HG02798 (cell line): ENCODE results near the gene GMFB.
"Not testable (repeated sequence)": the region's sequence is repeated elsewhere in the genome, so short reads cannot be mapped to it uniquely, and the experiment has no call there.

Experiments used
- ATAC-seq: cut with Tn5 transposase; IDR thresholded peaks from one replicate; pipeline ENCODE4 v1.9.1; 2021; ENCODE audit warnings: mild to moderate bottlenecking; ENCODE audit not compliant: unreplicated experiment, poor library complexity

The GMFB gene

DNA sequence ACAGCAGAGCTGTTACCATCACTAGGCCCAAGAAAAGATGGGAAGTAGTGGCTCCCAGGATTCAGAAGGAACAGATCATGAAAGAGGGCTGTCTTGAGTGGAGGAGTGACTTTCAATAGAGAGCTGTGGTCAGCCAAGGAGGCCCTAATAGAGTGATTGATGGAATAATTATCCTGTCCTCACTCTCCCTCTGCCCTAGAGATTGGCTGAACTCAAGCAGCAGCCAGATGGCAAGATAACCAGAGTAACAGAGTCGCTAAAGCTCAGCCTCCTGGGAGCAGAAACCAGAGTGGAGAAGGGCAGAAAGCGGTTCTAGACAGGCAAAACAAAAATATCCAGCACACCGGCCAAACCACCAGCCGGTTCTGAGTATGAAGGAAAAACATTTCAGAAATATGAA lies 23.1 kb downstream of the GMFB start:
- no peak for ATAC-seq

DNA sequence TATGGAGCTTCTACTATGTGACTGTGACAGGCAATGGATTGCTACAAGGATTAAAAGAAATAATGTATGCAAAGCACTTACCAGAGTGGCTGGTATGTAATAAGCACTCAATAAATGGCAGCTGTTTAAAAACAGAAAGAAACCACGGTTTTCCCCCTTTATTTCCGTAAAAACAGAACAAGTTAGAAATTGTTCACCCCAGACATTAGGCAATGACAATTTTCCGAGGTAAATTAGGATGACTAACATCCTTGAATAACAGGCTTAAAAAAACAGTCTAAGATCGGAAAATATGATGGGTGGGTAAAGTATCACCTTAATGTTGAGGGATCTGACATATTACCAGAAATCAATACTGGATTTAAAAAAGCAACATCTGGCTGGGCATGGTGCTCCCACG lies 26.7 kb downstream of the GMFB start:
- ATAC-seq = no peak

DNA sequence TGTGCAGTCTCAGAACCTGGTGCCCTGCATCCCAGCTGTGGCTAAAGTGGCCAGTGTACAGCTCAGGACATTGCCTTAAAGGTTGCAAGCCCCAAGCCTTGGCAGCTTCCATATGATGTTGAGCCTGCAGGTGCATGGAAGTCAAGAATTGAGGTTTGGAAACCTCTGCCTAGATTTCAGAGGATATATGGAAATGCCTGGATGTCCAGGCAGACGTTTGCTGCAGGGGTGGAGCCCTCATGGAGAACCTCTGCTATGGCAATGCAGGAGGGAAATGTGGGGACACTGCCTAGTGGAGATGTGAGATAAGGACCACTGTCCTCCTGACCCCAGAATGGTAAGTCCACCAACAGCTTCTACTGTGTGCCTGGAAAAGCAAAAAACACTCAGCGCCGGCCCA lies 29.7 kb downstream of the GMFB start:
- ATAC-seq = no peak

DNA sequence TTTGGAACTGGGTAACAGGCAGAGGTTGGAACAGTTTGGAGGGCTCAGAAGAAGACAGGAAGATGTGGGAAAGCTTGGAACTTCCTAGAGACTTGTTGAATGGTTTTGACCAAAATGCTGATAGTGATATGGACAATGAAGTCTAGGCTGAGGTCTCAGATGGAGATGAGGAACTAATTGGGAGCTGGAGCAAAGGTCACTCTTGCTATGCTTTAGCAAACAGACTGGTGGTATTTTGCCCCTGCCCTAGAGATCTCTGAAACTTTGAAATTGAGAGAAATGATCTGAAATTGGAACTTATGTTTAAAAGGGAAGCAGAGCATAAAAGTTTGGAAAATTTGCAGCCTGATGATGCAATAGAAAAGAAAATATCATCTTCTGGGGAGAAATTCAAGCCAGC lies 30.2 kb downstream of the GMFB start:
- ATAC-seq = not testable (repeated sequence)

DNA sequence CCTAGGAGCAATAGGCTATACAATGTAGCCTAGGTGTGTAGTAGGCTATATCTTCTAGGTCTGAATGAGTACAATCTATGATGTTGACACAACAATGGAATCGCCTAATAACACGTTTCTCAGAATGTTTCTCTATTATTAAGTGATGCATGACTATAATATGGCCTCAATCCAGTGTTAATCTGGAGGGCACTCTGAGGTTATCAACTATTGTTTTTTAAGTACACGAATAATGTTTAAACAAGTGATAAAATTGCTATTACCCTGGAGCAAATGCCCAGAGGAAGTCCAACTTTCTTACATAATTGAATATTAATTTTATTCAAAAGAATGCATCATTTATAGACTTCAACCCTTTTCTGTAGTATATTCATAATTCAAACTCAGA lies 31.2 kb downstream of the GMFB start:
- ATAC-seq = no peak

DNA sequence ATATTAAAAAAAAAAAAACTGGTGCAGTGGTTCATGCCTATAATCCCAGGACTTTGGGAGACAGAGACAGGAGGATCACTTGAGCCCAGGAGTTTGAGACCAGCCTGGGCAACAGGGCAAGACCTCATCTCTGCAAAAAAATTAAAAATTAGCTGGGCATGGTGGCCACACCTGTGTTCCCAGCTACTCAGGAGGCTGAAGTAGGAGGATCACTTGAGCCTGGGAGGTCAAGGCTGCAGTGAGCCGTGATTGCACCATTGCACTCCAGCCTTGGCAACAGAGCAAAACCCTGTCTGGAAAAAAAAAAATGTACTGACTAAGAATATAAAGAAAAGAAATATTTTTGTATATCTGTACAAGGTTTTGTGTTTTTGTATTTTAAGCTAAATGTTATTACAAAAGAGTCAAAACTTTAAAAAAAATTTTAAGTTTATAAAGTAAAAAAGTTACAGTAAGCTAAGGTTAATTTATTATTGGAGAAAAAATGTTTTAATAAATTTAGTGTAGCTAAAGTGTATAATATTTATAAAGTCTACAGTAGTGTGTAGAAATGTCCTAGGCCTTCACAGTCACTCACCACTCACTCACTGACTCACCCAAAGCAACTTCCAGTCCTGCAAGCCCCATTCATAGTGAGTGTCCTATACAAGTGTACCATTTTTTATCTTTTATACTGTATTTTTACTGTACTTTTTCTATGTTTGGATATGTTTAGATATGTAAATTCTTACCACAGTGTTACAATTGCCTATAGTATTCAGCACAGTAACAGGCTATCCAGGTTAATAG lies 31.8 kb downstream of the GMFB start:
- not testable (repeated sequence) for ATAC-seq

DNA sequence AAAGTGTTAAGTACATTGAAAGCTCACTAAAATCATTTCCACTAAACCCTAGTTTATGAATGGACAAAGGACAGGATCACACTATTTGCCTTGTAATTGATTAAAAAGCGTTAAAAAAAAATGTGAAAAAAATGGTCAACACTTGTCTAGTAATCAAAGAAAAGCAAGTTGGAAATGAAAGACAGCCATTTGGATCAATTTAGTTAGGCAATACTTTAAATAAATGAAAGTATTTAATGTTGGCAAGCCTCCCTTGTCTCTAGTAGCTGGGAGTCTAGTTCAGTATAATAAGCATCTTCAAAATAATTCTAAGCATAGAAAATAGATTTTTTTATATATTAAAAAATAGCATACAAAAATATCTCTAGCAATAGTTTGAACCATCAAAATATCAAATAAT lies 33.4 kb downstream of the GMFB start:
- no peak for ATAC-seq

DNA sequence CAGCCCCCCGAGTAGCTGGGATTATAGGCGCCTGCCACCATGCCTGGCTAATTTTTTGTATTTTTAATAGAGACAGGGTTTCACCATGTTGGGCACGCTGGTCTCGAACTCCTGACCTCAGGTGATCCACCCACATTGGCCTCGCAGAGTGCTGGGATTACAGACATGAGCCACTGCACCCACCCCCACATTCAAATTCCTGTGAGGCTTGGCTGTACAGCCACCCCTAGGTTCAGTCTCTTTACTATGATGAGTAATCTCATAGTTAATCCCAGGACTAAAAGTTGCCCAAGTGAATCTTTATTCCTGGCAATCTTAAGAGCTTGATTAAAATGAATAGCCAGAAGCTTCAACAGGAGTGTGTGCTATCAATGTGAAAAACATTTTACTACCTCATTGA lies 34.8 kb downstream of the GMFB start:
- ATAC-seq = not testable (repeated sequence)

DNA sequence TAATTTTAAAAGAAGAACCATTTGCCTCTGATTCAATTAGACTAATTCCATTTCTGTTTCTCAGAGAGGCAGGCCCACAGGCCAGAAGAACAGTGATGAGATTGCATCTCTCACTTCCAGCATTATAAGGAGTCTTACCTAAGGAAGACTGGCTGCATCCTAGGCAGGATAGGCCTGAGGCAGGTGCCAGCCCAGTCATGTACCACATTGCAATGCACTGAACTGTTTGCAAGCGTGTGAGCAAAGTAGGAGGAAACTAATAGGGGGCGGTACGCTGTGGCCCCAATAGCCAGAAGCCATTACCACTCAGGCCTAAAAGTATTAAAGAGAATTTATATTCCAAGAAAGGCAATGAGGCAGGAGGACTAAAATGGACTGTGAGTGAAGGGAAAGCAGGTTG lies 35.5 kb downstream of the GMFB start:
- ATAC-seq = no peak

DNA sequence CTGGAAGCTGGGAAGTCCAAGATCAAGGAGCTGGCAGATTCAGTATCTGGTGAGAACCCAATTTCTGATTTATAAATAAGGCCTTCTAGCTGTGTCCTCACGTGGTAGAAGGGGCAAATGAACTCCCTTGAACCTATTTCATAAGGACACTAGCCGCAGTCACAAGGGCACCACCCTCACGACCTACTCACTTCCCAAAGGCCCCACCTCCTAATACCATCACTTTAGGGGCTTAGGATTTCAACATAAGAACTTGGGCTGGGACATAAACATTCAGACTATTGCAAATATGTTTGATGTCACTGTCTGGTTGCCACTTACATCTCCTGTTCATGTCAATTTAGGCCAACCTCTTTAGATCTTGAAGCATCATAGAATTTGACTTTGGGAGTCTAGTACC lies 36.8 kb downstream of the GMFB start:
- ATAC-seq = no peak

DNA sequence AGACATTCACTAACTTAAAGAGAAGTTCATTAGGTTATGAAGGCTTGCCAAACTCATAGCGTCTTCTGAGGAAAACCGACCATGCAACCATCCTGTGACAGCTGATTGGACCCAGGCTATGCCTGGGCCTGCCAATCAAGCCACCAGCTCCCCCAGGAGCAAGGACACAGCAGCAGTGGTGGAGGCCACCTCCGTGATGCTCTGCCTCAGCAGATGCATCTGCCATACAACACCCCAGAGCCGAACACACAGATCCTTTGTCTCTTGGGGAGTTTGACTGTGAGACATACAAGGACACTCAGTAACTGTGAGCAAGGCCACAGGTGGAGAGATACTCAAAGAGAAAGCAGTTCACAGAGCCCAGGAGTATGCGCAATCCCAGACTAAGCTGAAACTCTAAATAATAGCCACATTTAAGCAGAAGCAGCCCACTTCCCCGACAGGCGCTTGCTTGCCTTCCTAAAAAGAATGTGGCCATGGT lies 37.6 kb downstream of the GMFB start:
- no peak for ATAC-seq

DNA sequence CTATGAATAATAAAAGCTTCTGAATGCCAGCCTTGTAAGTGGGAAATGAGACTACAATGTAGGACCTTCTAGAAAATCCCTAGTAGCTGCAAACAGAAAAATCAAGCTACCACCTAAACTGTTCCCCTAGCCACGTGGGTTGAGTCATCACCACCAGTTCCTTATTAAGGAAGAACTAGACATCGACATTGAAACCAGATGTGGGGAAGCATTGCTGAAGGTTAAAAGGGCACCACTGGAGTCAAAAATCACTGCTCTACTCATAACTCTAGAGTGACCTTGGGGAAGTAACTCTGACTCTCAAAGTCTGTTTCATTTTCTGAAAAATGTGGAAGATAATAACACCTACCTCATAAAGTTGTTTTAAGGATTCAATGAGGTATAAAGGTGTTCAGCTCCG lies 38.2 kb downstream of the GMFB start:
- peak; percentile 77 for ATAC-seq

DNA sequence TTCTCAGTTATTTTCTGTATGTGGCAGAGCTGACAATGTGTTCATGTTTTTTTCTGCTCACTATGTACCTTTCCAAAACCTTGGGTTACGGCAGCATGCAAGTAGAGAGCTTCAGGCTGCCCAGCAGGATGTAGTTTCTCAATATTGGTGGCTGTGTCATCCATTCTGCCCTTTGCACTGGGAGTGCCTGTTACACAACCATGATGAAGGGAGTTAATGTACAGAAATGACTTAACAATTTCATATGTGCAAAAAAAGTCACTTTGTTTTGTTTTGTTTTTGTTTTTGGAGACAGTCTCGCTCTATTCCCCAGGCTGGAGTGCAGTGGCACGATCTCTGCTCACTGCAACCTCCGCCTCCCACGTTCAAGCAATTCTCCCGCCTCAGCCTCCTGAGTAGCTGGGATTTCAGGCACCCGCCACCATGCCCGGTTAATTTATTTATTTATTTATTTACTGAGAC lies 41.5 kb downstream of the GMFB start:
- ATAC-seq = no peak

DNA sequence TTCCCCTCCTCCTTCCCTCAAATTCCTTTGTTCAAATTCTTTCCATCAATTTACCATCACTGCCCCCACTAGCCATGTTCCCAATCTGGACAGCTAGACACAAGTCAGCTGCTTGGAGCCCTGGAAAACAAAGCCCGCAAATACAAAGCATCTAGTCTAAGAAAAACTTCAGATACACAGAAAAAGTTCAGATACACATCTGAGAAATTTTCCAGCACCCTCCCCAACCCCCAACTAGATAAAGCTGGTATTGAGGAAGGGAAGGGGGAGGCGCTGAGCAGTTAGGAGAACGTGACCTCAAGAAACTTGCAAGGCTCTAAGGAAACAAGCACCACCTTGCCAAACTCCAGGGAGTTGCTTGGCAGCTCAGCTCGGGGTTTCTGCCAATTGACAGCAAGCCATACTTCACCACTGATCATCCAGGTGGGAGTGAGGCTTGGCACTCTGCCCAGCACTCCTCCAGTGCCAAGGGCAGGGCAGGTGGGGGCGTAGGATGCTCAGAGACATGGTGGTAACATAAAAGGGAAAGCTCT lies 42.6 kb downstream of the GMFB start:
- ATAC-seq = no peak

DNA sequence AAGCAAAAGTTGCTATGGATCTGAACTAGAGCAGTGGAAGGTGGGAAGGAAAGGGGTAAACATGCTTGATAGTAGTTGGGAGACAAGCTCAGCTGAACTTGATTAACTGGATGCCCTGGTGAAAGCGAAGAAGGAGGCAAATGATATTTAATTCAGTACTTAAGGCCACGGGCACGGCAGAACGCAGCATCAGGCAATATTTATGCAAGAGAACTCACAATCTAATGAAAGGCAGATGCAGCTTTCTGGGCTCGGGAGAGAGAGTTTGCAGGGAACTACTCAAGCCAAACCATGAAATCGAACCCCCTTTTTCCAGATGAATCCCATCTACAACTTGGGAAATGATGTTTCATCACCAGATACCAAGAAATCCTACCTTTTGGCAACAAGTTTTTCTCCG lies 44.1 kb downstream of the GMFB start:
- no peak for ATAC-seq

DNA sequence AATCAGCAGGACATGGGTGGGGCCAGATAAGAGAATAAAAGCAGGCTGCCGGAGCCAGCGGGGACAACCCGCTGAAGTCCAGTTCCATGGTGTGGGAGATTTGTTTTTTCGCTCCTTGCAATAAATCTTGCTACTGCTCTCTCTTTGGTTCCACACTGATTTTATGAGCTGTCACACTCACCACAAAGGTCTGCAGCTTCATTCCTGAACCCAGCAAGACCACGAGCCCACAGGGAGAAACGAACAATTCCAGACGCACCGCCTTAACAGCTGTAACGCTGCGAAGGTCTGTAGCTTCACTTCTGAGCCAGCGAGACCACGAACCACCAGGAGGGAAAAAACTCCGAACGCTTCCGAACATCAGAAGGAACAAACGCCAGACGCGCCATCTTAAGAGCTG lies 44.8 kb downstream of the GMFB start:
- no peak for ATAC-seq

DNA sequence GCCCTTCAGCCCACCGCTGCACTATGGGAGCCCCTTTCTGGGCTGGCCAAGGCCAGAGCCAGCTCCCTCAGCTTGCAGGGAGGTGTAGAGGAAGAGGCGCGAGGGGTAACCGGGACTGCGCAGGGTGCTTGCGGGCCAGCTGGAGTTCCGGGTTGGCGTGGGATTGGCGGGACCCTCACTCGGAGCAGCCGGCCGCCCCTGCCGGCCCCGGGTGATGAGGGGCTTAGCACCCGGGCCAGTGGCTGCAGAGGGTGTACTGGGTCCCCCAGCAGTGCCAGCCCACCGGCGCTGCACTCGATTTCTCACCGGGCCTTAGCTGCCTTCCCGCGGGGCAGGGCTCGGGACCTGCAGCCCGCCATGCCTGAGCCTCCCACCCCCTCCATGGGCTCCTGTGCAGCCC lies 45.8 kb downstream of the GMFB start:
- not testable (repeated sequence) for ATAC-seq

DNA sequence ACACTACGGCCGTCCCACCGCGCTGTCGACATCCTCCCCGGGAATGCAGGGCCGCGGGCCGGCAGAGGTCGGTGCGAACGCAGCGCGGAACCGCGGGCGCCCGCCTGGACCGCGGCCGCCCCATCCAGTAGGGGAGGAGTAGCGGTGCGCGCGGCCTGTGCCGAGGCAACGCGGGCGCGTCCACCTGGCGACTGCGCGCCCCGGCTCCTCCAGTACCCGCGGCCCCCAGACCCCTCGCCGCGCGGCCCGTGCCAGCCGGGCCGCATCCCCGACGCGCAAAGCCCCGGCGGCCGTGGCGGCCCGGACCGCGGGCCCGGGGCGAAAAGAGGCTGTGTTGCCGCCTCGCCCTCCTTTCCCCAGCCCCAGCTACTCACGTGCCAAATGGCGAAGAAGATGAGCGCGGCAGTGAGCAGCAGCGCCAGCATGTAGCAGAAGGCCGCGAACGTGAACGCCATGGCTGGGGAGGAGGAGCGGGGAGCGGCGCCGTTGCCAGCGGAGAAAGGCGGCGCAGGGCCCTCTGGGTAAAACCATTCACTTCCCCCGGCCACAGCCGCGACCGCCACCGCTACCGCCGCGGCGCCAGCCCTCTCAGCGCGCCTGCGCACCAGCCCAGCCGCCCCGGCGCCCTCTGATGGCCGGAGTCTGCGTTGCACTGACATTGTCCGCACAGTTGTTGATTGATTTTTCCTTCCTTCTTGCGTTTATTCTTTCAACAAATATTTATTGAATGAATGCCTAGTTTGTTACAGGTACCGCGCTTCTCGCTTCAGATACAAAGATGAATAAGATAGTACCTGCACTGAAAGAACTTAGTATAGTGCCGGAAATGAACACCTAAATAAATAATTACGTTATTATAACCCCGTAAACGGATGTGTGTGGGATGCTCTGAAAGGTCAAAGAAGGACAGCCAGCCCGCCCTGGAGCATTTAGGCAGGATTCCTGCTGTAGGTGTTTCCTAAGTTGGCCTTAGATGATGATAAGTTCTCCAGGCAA lies 47.6 kb downstream of the GMFB start, which contains the start of gene CNIH1:
CNIH1 (minus strand) TSS at position 502 of the 996 bp plus-strand sequence; CDS start at position 455, 47 bp downstream.
- ATAC-seq = peak; percentile 97

DNA sequence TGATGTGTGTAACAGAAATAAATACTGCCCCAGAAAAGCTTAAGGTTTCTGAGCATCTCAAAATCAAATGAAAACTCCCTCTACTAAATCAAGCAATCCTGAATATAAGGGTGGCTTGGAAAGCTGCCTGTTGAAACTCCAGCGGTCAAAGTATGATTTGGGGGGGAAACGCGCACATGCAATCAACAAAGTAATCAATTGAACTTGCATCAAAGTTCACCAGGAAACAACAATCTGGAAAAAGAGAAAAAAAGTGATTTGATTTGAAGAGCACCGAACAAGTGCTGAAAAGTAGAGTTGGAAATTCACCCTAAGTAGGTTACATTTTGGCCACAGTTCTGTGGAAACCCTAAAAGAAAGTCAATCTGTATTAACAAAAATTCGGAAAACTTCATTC lies 48.3 kb downstream of the GMFB start:
- no peak for ATAC-seq

DNA sequence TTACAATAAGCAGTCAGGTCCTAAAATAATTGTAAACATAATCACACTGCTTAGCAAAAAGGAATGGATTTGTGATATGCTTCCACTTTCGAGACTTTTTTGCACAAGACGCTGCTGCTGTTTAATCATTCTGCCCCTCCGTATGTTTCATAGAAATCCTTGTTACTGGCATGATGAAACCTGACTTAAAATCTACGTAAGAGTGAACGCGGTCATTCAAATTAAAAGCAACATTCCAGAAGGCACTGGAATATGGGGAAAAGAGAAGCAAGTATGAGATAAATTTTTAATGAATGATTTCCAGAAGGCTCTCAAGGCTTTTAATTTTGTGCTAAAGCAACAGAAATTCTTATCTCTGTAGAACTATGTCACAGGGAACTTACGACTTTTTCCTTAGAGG lies 48.7 kb downstream of the GMFB start:
- ATAC-seq = no peak

DNA sequence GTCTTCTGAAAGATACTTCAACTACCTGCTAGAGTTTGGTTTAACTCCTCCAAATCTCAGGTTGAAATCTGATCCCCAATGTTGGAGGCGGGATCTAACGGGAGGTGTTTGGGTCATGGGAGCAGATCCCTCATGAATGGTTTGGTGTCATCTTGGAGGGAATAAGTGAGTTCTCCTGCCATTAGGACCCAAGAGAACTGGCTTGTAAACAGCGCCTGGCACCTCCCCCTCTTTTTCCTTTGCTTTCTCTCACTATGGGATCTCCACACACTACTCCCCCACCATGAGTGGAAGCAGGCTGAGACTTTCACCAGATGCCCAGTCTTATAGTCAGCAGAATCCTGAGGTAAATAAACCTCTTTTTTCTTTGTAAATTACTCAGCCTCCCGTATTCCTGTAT lies 50.1 kb downstream of the GMFB start:
- no peak for ATAC-seq
